ENCODE data around the gene CCDC174.

DNA sequence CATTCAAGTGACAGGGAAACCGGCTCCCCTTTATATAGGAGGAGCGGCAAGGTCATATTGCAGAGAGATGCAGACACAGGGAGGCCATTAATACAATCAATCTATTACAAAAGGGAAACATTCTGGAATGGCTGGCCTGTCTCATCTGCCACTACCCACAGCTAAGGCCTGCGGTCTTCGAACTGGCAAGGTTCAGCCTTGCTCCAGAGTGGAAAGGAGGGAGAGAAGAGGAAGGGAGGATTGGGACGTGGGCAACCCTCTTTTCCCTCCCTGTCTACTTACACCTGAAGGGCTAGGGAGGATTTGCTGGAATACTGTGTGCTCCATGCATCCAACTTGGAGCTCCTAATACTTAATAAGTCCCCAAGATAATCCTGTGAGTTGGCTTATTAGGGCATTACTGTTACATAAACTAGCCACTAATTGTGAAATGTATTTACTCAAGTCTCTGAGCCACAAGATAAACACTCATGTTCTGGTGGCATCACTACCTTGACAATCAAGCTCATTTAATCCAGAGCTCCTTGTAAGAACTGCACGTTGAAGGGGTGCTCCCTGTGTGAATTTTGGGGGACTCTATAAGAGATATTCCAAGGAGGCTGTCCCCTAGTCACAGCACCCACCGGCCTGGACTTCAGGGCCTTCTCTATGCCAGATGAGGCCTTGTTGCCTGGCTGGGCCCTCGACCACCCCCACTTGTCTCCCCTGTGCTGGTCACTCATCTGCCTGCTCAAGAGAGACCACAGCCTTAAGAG, 19.7 kb upstream of the CCDC174 start:
- no peak for TF ChIP-seq CTCF (IDR thresholded peaks at IDR 0.05; ENCODE audit: low read depth, low read length, poor library complexity, severe bottlenecking)
- no peak for TF ChIP-seq EZH2phosphoT487 (IDR thresholded peaks at IDR 0.05; ENCODE audit: borderline replicate concordance, low read length)
